HEK293T (cell line): ENCODE measurements around the gene PDPR.

ENCODE experiments used
- ARNT ChIP-seq: fragments of 450-650 bp; IDR thresholded peaks from 2 replicates; pipeline ENCODE4 v1.6.1; 2017; ENCODE audit warnings: mild to moderate bottlenecking
- CTBP1 ChIP-seq: fragments of 450-650 bp; IDR thresholded peaks from 2 replicates; pipeline ENCODE4 v1.6.1; 2016; ENCODE audit warnings: borderline replicate concordance
- ELF4 ChIP-seq: fragments of 450-650 bp; IDR thresholded peaks from 2 replicates; pipeline ENCODE4 v1.6.1; 2017; ENCODE audit warnings: antibody characterized with exemption
- FOXA1 ChIP-seq: fragments of 450-650 bp; IDR thresholded peaks from 2 replicates; pipeline ENCODE4 v1.6.1; 2016; ENCODE audit warnings: mild to moderate bottlenecking
- FOXK2 ChIP-seq: fragments of 450-650 bp; IDR thresholded peaks from 2 replicates; pipeline ENCODE4 v1.6.1; 2016; ENCODE audit warnings: mild to moderate bottlenecking
- HDGF ChIP-seq: fragments of 450-650 bp; IDR thresholded peaks from 2 replicates; pipeline ENCODE4 v1.6.1; 2017; ENCODE audit warnings: antibody characterized with exemption, borderline replicate concordance
- SUZ12 ChIP-seq: fragments of 450-650 bp; IDR thresholded peaks from 2 replicates; pipeline ENCODE4 v1.6.1; 2016; ENCODE audit warnings: mild to moderate bottlenecking
- TARDBP ChIP-seq: fragments of 450-650 bp; IDR thresholded peaks from 2 replicates; pipeline ENCODE4 v1.6.1; 2016
- ZNF384 ChIP-seq: fragments of 450-650 bp; IDR thresholded peaks from 2 replicates; pipeline ENCODE4 v1.6.1; 2016

DNA sequence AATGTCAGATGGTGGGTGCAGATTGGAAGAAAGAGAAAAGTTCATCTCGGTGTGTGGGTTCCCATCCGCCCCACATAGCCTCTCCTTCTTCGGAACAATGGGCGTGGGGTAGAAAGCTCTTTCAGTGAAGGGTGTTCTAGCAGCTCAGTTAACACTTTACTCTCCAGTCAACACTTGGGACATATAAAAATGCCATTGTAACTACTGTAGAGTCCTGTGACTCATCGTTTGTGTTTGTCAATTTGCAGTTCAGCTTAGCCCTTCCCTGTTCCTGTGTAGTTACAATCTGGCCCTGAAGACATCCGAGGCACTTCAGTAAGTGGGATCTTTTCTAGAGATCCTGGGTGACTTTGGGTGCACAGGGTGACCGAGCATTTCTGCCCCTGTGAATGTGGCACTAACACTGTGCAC is 47.9 kb downstream of the PDPR start:
- no peak for TF ChIP-seq ELF4
- TF ChIP-seq TARDBP, result no peak
- no peak for TF ChIP-seq ARNT
- TF ChIP-seq SUZ12, result no peak
- TF ChIP-seq HDGF, result no peak
- TF ChIP-seq FOXA1, result no peak
- no peak for TF ChIP-seq CTBP1
- no peak for TF ChIP-seq FOXK2
- TF ChIP-seq ZNF384, result no peak
